H1 (cell line): Measurements from ENCODE around the gene ATAT1. TPM values are rescaled to one million over a fixed set of nuclear protein-coding genes. Genes with fewer than 3 reads are reported as not detected.

ENCODE experiments used
- HDAC6 ChIP-seq: IDR thresholded peaks from one replicate; pipeline ENCODE4 v1.7.1; 2012; ENCODE audit warnings: low read depth, mild to moderate bottlenecking, inconsistent platforms, low read length, moderate library complexity
- SP2 ChIP-seq: IDR thresholded peaks from 2 replicates; pipeline ENCODE4 v1.6.1; 2012; ENCODE audit warnings: mild to moderate bottlenecking, low read length, inconsistent platforms
- polyA plus RNA-seq, 7 experiments: library from polyadenylated mRNA; depleted of rRNA in 3 of 7; stranded (reverse) in 5 of 7; unstranded in 2 of 7; fragments of >200 nt in 5 of 7; fragments of 200-250 nt in 2 of 7; gene quantifications; 1 replicate in 5 of 7; 2 replicates in 1 of 7; 4 replicates in 1 of 7; pipeline versions ENCODE4 v1.2.1 to v1.2.3, GENCODE V29; 2011 to 2013; ENCODE audit warnings: missing spikeins in 2 of 7, mixed read lengths in 2 of 7
- total RNA-seq: library from RNA; stranded (reverse); fragmentation: NEBNext Ultra II Directional; extraction: Animal tissue kit (Norgen Biotek cat#: 25700); gene quantifications from 2 replicates; pipeline ENCODE4 v1.2.1, GENCODE V29; 2021
- TF ChIP-seq, protein P1 (sequence below): fragments of 300-600 bp; sonication (generic); IDR thresholded peaks from 2 replicates; pipeline ENCODE4 v1.7.1; 2012; ENCODE audit warnings: low read length, moderate library complexity, mild to moderate bottlenecking, inconsistent platforms; ENCODE audit not compliant: insufficient replicate concordance
- TF ChIP-seq, protein P2 (sequence below): IDR thresholded peaks from 2 replicates; pipeline ENCODE4 v1.6.1; 2011; ENCODE audit warnings: low read depth, mild to moderate bottlenecking, low read length; ENCODE audit not compliant: insufficient read depth

The ATAT1 gene
- total and polyA plus RNA-seq, 2 of the 8 experiments (the other 6 are each of a cell fraction or from before 2014, with no cell fraction given) = 14.4 to 14.6 TPM

DNA sequence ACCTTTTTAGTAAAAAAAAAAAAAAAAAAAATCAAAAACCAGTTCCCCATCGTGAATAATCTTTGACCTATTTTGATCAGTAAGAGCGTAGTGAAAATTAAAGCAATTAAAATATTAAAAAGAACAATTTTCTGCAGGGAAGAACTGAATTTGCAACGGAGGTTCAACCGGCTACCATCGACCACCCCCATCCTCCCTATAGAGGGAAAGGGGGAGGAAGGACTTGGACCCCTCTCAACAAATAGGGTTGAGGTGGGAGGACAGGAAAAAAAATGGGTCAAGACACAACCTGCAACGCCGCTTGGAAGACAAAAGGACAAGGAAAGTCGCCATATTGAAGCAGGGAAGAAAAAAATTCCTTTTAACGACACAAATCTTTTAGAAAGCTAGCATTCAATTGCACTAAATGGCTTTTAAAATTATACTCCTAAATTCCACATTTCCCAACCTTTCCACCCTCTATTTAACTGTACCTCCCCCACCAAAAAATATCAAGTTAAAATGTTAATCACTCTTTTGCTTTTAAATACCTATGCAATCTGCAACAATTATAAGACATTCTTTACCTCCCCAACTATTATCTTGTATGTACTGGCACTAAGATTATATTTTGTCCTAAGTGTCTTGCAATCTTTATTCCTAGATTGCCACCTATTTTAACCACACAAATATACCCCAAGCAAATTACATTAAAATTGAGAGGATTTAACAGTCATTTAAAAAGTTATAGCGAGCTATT lies 11.3 kb upstream of the ATAT1 start (continued):
- TF ChIP-seq, protein P1, sequence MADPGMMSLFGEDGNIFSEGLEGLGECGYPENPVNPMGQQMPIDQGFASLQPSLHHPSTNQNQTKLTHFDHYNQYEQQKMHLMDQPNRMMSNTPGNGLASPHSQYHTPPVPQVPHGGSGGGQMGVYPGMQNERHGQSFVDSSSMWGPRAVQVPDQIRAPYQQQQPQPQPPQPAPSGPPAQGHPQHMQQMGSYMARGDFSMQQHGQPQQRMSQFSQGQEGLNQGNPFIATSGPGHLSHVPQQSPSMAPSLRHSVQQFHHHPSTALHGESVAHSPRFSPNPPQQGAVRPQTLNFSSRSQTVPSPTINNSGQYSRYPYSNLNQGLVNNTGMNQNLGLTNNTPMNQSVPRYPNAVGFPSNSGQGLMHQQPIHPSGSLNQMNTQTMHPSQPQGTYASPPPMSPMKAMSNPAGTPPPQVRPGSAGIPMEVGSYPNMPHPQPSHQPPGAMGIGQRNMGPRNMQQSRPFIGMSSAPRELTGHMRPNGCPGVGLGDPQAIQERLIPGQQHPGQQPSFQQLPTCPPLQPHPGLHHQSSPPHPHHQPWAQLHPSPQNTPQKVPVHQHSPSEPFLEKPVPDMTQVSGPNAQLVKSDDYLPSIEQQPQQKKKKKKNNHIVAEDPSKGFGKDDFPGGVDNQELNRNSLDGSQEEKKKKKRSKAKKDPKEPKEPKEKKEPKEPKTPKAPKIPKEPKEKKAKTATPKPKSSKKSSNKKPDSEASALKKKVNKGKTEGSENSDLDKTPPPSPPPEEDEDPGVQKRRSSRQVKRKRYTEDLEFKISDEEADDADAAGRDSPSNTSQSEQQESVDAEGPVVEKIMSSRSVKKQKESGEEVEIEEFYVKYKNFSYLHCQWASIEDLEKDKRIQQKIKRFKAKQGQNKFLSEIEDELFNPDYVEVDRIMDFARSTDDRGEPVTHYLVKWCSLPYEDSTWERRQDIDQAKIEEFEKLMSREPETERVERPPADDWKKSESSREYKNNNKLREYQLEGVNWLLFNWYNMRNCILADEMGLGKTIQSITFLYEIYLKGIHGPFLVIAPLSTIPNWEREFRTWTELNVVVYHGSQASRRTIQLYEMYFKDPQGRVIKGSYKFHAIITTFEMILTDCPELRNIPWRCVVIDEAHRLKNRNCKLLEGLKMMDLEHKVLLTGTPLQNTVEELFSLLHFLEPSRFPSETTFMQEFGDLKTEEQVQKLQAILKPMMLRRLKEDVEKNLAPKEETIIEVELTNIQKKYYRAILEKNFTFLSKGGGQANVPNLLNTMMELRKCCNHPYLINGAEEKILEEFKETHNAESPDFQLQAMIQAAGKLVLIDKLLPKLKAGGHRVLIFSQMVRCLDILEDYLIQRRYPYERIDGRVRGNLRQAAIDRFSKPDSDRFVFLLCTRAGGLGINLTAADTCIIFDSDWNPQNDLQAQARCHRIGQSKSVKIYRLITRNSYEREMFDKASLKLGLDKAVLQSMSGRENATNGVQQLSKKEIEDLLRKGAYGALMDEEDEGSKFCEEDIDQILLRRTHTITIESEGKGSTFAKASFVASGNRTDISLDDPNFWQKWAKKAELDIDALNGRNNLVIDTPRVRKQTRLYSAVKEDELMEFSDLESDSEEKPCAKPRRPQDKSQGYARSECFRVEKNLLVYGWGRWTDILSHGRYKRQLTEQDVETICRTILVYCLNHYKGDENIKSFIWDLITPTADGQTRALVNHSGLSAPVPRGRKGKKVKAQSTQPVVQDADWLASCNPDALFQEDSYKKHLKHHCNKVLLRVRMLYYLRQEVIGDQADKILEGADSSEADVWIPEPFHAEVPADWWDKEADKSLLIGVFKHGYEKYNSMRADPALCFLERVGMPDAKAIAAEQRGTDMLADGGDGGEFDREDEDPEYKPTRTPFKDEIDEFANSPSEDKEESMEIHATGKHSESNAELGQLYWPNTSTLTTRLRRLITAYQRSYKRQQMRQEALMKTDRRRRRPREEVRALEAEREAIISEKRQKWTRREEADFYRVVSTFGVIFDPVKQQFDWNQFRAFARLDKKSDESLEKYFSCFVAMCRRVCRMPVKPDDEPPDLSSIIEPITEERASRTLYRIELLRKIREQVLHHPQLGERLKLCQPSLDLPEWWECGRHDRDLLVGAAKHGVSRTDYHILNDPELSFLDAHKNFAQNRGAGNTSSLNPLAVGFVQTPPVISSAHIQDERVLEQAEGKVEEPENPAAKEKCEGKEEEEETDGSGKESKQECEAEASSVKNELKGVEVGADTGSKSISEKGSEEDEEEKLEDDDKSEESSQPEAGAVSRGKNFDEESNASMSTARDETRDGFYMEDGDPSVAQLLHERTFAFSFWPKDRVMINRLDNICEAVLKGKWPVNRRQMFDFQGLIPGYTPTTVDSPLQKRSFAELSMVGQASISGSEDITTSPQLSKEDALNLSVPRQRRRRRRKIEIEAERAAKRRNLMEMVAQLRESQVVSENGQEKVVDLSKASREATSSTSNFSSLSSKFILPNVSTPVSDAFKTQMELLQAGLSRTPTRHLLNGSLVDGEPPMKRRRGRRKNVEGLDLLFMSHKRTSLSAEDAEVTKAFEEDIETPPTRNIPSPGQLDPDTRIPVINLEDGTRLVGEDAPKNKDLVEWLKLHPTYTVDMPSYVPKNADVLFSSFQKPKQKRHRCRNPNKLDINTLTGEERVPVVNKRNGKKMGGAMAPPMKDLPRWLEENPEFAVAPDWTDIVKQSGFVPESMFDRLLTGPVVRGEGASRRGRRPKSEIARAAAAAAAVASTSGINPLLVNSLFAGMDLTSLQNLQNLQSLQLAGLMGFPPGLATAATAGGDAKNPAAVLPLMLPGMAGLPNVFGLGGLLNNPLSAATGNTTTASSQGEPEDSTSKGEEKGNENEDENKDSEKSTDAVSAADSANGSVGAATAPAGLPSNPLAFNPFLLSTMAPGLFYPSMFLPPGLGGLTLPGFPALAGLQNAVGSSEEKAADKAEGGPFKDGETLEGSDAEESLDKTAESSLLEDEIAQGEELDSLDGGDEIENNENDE = no peak
- TF ChIP-seq, protein P2, sequence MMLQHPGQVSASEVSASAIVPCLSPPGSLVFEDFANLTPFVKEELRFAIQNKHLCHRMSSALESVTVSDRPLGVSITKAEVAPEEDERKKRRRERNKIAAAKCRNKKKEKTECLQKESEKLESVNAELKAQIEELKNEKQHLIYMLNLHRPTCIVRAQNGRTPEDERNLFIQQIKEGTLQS = no peak
- TF ChIP-seq SP2 (no peak), HDAC6 (no peak)
